A673 (cell line): Measurements from ENCODE around the gene PMAIP1. TPM values are rescaled to one million over a fixed set of nuclear protein-coding genes. Genes with fewer than 3 reads are reported as not detected.

Experiments used
- BruUV-seq: library from RNA; stranded (reverse); fragments of 400-500 nt; replicated peaks from 2 replicates; lab custom pipeline; 2021; lab: Mats Ljungman, UMichigan
- CTCF ChIA-PET: fragments of 300-600 bp; sonication (Branson Sonifier 250); formaldehyde crosslinking; loops from one replicate; lab custom pipeline; 2022; ENCODE audit warnings: antibody characterized with exemption; lab: Charles Lee
- POLR2A ChIA-PET: fragments of 300-600 bp; sonication (Branson Sonifier 250); formaldehyde crosslinking; loops from one replicate; lab custom pipeline; 2022; ENCODE audit warnings: antibody characterized with exemption; ENCODE audit not compliant: low non-redundant PET; lab: Charles Lee
- DNase-seq: peaks from one replicate; pipeline ENCODE4 v3.0.0-alpha.2; 2015; ENCODE audit warnings: low spot score
- H3K27ac ChIP-seq: fragments of 200-600 bp; sonication (generic); 2 replicates; pipeline ENCODE4 v1.5.1; 2016; ENCODE audit warnings: mixed run types, low read depth, mild to moderate bottlenecking, mixed read lengths, antibody characterized with exemption, low read length; ENCODE audit not compliant: poor library complexity, severe bottlenecking
- H3K27me3 ChIP-seq: fragments of 200-600 bp; sonication (generic); replicated peaks from 2 replicates; pipeline ENCODE4 v1.6.1; 2017; ENCODE audit warnings: mixed run types, low read depth, mild to moderate bottlenecking, mixed read lengths, antibody characterized with exemption, low read length; ENCODE audit not compliant: insufficient read depth, poor library complexity
- H3K36me3 ChIP-seq: fragments of 200-600 bp; sonication (generic); 2 replicates; pipeline ENCODE4 v1.6.1; 2016; ENCODE audit warnings: mixed run types, mild to moderate bottlenecking, mixed read lengths, antibody characterized with exemption, low read length; ENCODE audit not compliant: insufficient read depth, poor library complexity, severe bottlenecking
- H3K4me1 ChIP-seq: fragments of 200-600 bp; sonication (generic); 2 replicates; pipeline ENCODE4 v1.6.1; 2017; ENCODE audit warnings: mixed run types, mild to moderate bottlenecking, mixed read lengths, antibody characterized with exemption, low read length; ENCODE audit not compliant: insufficient read depth, poor library complexity, severe bottlenecking
- H3K4me3 ChIP-seq: fragments of 200-600 bp; sonication (generic); 2 replicates; pipeline ENCODE4 v1.5.1; 2016; ENCODE audit warnings: low read depth, mixed run types, mild to moderate bottlenecking, mixed read lengths, low read length; ENCODE audit not compliant: poor library complexity, severe bottlenecking
- H3K9me3 ChIP-seq: fragments of 200-600 bp; sonication (generic); 2 replicates; pipeline ENCODE4 v1.6.1; 2016; ENCODE audit warnings: mixed run types, low read depth, mild to moderate bottlenecking, mixed read lengths, antibody characterized with exemption, low read length; ENCODE audit not compliant: poor library complexity, severe bottlenecking
- CTCF ChIP-seq: fragments of 300-800, 200-600 bp; sonication (generic); conservative IDR thresholded peaks from 2 replicates; pipeline ENCODE4 v1.5.1; 2017; ENCODE audit warnings: low read depth, mild to moderate bottlenecking, antibody characterized with exemption, low read length, moderate library complexity, mixed read lengths
- EZH2 ChIP-seq: fragments of 200-600 bp; sonication (generic); IDR thresholded peaks from 2 replicates; pipeline ENCODE4 v1.6.1; 2017; ENCODE audit warnings: borderline replicate concordance, low read depth, mild to moderate bottlenecking, mixed read lengths, antibody characterized with exemption, low read length; ENCODE audit not compliant: poor library complexity, severe bottlenecking
- intact Hi-C: fragments of 100-400 bp; cut with micrococcal nuclease; formaldehyde crosslinking; loops from one replicate; pipeline ENCODE4 v1.10.0; 2022; ENCODE audit not compliant: unreplicated experiment
- total RNA-seq: library from RNA; stranded (reverse); gene quantifications from 2 replicates; pipeline ENCODE4 v1.2.3, GENCODE V29; 2021

The PMAIP1 gene
- total RNA-seq, 1 experiment from 2014 or later = 43.6 TPM

- intact Hi-C loops = no loop called here
Measured at GRCh38 chr18:59905686-59906091, 5.9 kb downstream of the PMAIP1 start.

GRCh38 chr18:59906203-59906602 lies 6.4 kb downstream of the PMAIP1 start:
- H3K36me3 ChIP-seq = peaks cover 20% of the 10 kb centered on the region
- H3K27ac ChIP-seq = no peak overlapping the region
- no peak for DNase-seq
- H3K4me3 ChIP-seq = no peak overlapping the region
- TF ChIP-seq EZH2 (no peak), CTCF (no peak)
- POLR2A ChIA-PET = no interaction called here
- no peaks in the 10 kb centered on the region for H3K27me3 ChIP-seq
- BruUV-seq = no TSS peak
- H3K4me1 ChIP-seq = peaks cover 17% of the 10 kb centered on the region
- CTCF ChIA-PET = no interaction called here
- intact Hi-C loops = no loop called here
- H3K9me3 ChIP-seq = no peaks in the 10 kb centered on the region

More at GRCh38 chr18:59905686-59906091, 5.9 kb downstream of the PMAIP1 start:
- CTCF ChIA-PET = no interaction called here
- POLR2A ChIA-PET = no interaction called here
- Histone ChIP-seq H3K27ac (no peak overlapping the region), H3K4me3 (no peak overlapping the region), H3K9me3 (no peaks in the 10 kb centered on the region), H3K36me3 (peaks cover 20% of the 10 kb centered on the region), H3K4me1 (peaks cover 17% of the 10 kb centered on the region), H3K27me3 (no peaks in the 10 kb centered on the region)
- TF ChIP-seq CTCF (no peak), EZH2 (no peak)
- DNase-seq = no peak
- no TSS peak for BruUV-seq

- Histone ChIP-seq H3K27ac (no peak overlapping the region), H3K36me3 (peaks cover 18% of the 10 kb centered on the region), H3K4me3 (no peak overlapping the region), H3K9me3 (no peaks in the 10 kb centered on the region), H3K4me1 (peaks cover 10% of the 10 kb centered on the region), H3K27me3 (no peaks in the 10 kb centered on the region)
- TF ChIP-seq CTCF = no peak
- no peak for TF ChIP-seq EZH2
- intact Hi-C loops = no loop called here
- ChIA-PET CTCF (no interaction called here), POLR2A (no interaction called here)
- BruUV-seq = no TSS peak
- no peak for DNase-seq
Measured at GRCh38 chr18:59907172-59907571, 7.4 kb downstream of the PMAIP1 start.
